ENCODE measurements around the gene TEDDM1. TPM values are rescaled to one million over a fixed set of nuclear protein-coding genes. Genes with fewer than 3 reads are reported as not detected.
A peak's percentile ranks its signal among the peaks of the same experiment; 100 is the strongest.

TEDDM1 gene
- total and polyA plus RNA-seq, 2 experiments from 2014 or later = not detected

GRCh38 chr1:182383934-182384333 is 16.5 kb downstream of the TEDDM1 start:
- H3K27ac Mint-ChIP-seq = no peak overlapping the region
- H3K4me3 Mint-ChIP-seq = no peak overlapping the region
- no peak for TF ChIP-seq CREB1 (CRISPR knock-in tag; IDR thresholded peaks at IDR 0.05; ENCODE audit: low read depth)
- H3K9me2 ChIP-seq (ENCODE audit: insufficient read depth) = no peaks in the 10 kb centered on the region
- H3K36me3 Mint-ChIP-seq (ENCODE audit: low read depth) = peaks cover 76% of the 10 kb centered on the region
- no peak overlapping the region for H3K4me2 ChIP-seq
- peak overlapping the region; percentile 50; the same call in 1 of the 2 replicates for H3K27ac ChIP-seq (ENCODE audit: low read depth)
- peaks cover 40% of the 10 kb centered on the region for H3K79me2 ChIP-seq (replicated peaks; ENCODE audit: insufficient read depth)
- H3K4me1 Mint-ChIP-seq = peaks cover 6% of the 10 kb centered on the region; the same call in 2 of the 3 replicates
- peaks cover 64% of the 10 kb centered on the region for H4K20me1 ChIP-seq (replicated peaks; ENCODE audit: insufficient read depth)
- no peak for ATAC-seq
- H2AFZ ChIP-seq = no peak overlapping the region
- H3K4me1 ChIP-seq (ENCODE audit: insufficient read depth) = peaks cover 8% of the 10 kb centered on the region; the same call in 1 of the 2 replicates
- no peak for DNase-seq (ENCODE audit: low spot score)
- peaks cover 71% of the 10 kb centered on the region for H3K36me3 ChIP-seq (ENCODE audit: insufficient read depth)
- no peaks in the 10 kb centered on the region for H3K9me3 Mint-ChIP-seq
- peaks cover 42% of the 10 kb centered on the region for H3F3A ChIP-seq (replicated peaks; ENCODE audit: low read depth)
- H3K4me3 ChIP-seq = no peak overlapping the region
- H3K27me3 Mint-ChIP-seq (ENCODE audit: insufficient read depth, low read depth, poor library complexity) = peaks cover 8% of the 10 kb centered on the region
- no peaks in the 10 kb centered on the region for H3K27me3 ChIP-seq (ENCODE audit: insufficient read depth)

DNA sequence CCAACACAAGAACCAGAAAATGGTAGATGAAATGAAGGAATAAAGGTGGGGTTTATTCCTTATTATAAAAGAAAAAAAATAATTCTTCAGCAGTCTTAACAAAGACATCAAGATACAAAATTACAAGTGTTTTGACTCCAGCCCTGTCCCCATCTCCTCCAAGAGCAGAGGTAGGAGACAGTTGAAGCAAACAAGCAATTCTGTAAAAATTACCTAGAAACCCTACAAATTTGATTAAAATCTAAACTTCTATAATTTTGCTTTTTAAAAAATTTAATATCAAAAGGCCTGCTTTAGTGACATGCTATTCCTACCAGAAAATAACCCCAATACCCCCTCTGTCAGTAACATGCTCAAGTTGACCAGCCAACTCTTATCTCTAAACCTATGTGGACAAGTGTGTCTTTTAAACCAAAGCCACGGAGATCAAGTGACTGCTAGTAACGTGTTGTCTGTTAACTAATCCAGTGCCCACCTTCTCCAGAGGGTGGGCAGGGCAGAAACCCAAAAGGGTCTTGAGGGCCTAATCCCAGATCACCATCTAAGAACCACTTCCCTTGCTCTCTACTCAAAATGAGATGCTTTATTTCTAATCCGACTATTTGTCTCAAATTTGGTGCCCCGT is 17.3 kb downstream of the TEDDM1 start:
- H4K20me1 ChIP-seq (replicated peaks; ENCODE audit: insufficient read depth) = peaks cover 56% of the 10 kb centered on the region
- no peak overlapping the region for H3K4me2 ChIP-seq
- H3K4me1 Mint-ChIP-seq = no peaks in the 10 kb centered on the region
- H3K27me3 ChIP-seq (ENCODE audit: insufficient read depth) = no peaks in the 10 kb centered on the region
- H3K27me3 Mint-ChIP-seq (ENCODE audit: insufficient read depth, low read depth, poor library complexity) = peaks cover 5% of the 10 kb centered on the region
- H3K36me3 ChIP-seq (ENCODE audit: insufficient read depth) = peaks cover 63% of the 10 kb centered on the region
- H3K27ac Mint-ChIP-seq = no peak overlapping the region
- H3K9me3 Mint-ChIP-seq = no peaks in the 10 kb centered on the region
- no peaks in the 10 kb centered on the region for H3K9me2 ChIP-seq (ENCODE audit: insufficient read depth)
- H3K4me3 Mint-ChIP-seq = no peak overlapping the region
- no peak overlapping the region for H2AFZ ChIP-seq
- H3F3A ChIP-seq (replicated peaks; ENCODE audit: low read depth) = peaks cover 42% of the 10 kb centered on the region
- no peak overlapping the region for H3K4me3 ChIP-seq
- DNase-seq (ENCODE audit: low spot score) (no peak), ATAC-seq (no peak)
- peaks cover 1% of the 10 kb centered on the region; the same call in 1 of the 2 replicates for H3K4me1 ChIP-seq (ENCODE audit: insufficient read depth)
- H3K36me3 Mint-ChIP-seq (ENCODE audit: low read depth) = peaks cover 68% of the 10 kb centered on the region
- H3K79me2 ChIP-seq (replicated peaks; ENCODE audit: insufficient read depth) = peaks cover 32% of the 10 kb centered on the region
- H3K27ac ChIP-seq (ENCODE audit: low read depth) = peak overlapping the region; percentile 50; the same call in 1 of the 2 replicates
- TF ChIP-seq JUNB (IDR thresholded peaks at IDR 0.05; ENCODE audit: unreplicated experiment) (no peak), ZNF331 (CRISPR knock-in tag; IDR thresholded peaks at IDR 0.05; ENCODE audit: low read depth) (no peak), NANOG (IDR thresholded peaks at IDR 0.05; ENCODE audit: borderline replicate concordance) (no peak), ZNF462 (CRISPR knock-in tag; IDR thresholded peaks at IDR 0.05) (no peak), POLR2AphosphoS5 (IDR thresholded peaks at IDR 0.05; ENCODE audit: low read depth) (no peak)
- TF ChIP-seq, protein P1, sequence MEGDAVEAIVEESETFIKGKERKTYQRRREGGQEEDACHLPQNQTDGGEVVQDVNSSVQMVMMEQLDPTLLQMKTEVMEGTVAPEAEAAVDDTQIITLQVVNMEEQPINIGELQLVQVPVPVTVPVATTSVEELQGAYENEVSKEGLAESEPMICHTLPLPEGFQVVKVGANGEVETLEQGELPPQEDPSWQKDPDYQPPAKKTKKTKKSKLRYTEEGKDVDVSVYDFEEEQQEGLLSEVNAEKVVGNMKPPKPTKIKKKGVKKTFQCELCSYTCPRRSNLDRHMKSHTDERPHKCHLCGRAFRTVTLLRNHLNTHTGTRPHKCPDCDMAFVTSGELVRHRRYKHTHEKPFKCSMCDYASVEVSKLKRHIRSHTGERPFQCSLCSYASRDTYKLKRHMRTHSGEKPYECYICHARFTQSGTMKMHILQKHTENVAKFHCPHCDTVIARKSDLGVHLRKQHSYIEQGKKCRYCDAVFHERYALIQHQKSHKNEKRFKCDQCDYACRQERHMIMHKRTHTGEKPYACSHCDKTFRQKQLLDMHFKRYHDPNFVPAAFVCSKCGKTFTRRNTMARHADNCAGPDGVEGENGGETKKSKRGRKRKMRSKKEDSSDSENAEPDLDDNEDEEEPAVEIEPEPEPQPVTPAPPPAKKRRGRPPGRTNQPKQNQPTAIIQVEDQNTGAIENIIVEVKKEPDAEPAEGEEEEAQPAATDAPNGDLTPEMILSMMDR (conservative IDR thresholded peaks at IDR 0.05; ENCODE audit: low read depth in 2 of 2) = no peak
- TF ChIP-seq, protein P2, sequence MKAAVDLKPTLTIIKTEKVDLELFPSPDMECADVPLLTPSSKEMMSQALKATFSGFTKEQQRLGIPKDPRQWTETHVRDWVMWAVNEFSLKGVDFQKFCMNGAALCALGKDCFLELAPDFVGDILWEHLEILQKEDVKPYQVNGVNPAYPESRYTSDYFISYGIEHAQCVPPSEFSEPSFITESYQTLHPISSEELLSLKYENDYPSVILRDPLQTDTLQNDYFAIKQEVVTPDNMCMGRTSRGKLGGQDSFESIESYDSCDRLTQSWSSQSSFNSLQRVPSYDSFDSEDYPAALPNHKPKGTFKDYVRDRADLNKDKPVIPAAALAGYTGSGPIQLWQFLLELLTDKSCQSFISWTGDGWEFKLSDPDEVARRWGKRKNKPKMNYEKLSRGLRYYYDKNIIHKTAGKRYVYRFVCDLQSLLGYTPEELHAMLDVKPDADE (IDR thresholded peaks at IDR 0.05) = no peak

All from GM23338 (cell line).